A204.1 (cell line): ENCODE results near the gene SYNGR2.

Experiments
- FAIRE-seq: peaks from 2 replicates; lab custom pipeline; 2012; peaks lifted over from hg19 to GRCh38; lab: Jason Lieb, UNC

The SYNGR2 gene, protein sequence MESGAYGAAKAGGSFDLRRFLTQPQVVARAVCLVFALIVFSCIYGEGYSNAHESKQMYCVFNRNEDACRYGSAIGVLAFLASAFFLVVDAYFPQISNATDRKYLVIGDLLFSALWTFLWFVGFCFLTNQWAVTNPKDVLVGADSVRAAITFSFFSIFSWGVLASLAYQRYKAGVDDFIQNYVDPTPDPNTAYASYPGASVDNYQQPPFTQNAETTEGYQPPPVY

DNA sequence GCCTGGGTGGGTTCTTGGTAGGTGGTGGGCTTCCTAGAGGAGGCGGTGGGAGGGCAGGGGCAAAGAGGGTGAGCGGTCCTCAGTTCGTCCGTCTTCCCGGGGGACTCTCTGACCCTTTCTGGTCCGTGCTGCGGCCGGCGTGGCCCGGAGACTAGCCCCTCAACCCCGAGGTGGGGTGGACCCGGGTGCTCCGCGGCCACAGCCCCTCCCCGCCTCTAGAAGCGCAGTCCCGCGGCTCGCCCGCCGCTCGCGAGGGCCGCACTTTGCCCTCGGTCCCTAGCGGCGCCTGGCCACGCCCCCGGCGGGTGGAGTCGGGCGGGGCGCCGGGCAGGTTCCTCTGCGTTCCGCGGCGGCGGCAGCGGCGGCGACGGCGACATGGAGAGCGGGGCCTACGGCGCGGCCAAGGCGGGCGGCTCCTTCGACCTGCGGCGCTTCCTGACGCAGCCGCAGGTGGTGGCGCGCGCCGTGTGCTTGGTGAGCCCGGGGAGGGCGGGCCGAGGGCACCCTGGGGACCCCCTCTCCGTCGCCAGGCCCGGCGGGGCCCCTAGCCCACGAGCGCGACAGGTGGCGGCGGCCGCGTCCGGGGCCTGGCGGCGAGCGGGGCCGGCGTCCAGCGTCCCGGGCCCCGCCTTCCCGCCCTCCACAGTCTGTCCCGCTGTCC lies at the start of gene SYNGR2:
SYNGR2 (plus strand) TSS at position 340 of the 661 bp plus-strand sequence; CDS start at position 376, 36 bp downstream.
- FAIRE-seq: no peak

DNA sequence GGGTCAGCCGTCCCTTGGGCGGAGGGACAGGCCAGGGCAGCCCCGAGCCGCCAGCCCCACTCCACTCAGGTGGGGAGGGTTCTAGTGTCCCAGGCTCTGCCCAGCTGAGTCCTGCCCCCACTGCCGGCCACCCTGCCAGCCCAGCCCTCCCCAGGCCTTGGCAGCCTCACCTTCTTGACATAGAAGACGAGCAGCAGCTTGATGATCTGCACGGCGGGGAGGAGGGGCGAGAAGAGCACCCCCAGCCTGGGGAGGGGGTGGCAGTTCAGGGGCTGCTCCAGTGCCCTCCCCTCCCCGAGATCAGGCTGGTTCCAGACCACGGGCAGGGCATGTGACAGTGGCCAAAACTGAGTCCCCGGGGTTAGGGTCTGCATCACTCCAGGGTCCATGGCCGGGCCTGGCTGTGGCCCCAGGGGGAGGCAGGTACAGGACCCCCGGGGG lies 49.6 kb upstream of the SYNGR2 start:
- FAIRE-seq: no peak

DNA sequence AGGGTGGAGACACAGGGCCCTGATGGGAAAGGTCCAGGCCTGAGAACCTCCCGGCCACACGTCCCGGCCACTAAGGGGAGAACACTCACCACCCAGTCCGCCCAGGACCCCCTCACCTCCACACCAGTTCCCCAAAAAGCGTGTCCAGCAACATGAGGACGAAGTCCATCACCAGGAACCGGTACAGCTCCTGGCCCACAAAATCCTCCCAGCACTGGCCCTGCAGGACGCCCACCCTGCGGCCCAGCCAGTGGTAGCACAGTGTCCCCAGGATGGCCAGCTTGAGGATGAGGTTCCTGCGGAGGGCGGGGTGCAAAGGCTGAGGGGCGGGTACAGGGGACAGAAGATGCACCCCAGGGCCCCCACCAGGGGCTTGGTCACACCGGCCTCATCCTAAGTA lies 47.8 kb upstream of the SYNGR2 start:
- FAIRE-seq: no peak

DNA sequence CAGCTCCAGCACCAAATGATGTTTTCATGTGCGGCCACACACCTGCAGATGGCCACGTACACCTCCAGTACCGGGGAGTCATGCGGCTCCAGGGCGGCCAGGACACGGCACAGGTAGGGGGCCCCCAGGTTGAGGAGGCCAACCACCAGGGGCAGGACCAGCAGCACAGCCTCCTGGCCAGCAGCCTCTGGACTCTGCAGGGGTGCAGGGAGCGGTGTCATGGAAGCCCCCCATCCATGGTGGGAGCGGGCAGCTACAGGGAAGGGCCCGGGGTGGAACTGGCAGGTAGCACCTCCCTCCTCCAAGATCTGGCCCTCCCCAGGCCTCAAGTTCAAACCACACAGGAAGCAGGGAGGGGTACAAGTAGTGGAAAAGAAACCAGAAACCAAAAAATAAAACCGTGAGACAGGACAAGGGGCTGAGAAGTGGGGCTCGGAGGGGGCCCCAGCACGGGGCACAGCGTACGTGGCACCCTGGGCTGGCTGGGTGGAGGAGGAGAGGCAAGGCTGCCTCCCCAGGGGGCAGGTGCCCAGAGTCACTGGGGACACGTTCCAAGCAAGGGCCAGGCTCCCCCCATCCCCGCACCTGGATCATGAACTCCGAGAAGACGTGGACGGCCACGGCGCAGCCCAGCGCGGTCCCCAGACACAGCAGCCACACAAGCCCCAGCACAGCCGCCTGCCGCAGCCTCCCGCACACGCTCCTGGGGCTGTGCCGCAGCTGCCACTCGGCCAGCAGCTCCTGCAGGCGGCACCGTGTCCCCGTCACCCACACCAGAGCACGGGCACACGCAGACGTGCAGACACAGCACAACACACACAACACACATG lies 47.2 kb upstream of the SYNGR2 start:
- FAIRE-seq: no peak

DNA sequence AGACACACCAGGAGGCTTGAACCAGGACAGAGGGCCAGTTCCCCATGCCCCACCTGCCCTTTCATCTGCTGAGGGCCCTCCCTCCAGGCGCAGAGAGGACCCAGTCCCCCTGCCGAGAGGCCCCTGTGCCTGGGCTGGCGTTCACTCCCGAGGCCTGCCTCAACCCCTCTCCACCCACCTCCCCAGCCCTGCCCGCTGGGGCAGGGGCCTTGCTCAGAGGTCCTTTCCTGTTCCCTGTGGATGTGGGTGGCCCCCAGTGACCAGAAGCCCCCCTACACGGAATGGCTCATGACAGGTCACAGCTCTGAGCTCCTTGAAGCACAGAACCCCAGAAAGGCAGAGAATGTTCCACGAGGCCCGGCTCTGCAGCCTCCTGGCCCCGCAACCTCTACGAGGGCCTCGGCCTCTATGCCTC lies 46.6 kb upstream of the SYNGR2 start:
- FAIRE-seq: no peak

DNA sequence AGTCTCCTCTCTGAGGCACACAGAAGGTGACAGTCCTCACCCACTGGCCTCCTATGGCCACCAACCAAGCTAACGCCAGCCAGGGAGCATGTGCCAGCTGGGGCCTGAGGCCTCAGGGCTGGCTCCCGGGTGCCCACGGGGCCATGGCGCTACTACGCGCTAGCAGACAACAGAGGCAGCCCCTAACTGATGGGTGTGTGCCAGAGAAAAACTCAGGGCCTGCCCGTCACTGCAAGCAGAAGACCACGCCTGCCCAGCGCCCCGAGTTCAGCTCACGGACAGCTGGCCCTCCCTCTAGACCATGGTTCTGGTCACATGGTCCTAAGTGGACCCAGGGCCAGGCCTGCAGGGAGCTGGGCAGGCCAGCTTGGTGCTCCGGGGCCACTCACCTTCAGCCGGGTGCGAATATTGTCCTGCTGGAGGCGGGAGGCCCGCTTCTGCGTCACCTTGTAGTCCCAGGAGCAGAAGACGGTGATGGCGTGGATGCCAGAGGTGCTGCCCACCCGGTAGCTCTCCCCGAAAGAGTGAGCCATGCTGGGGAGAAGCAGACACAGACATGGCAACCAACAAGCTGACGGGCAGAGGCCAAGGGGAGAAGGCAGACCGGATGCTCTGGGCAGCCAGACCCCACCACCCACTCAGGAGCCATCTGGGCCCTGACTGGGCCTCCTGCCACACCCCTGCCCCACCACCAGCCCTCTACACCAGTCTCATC lies 46.0 kb upstream of the SYNGR2 start:
- FAIRE-seq: no peak

DNA sequence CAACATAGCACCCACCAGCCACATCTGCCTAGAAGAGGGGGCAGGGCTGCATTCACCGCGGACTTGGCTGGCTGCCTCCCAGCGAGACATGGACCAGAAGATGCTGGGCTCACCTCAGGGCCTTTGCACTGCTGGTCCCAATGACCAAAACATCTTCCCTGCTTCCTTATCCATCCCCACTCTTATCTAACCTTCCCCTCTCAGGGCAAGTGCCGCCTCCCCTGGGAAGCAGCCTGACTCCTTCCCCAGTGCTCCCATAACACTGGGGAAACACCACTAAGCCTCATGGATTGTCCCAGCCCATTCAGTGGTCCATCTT lies 45.5 kb upstream of the SYNGR2 start:
- no peak for FAIRE-seq

DNA sequence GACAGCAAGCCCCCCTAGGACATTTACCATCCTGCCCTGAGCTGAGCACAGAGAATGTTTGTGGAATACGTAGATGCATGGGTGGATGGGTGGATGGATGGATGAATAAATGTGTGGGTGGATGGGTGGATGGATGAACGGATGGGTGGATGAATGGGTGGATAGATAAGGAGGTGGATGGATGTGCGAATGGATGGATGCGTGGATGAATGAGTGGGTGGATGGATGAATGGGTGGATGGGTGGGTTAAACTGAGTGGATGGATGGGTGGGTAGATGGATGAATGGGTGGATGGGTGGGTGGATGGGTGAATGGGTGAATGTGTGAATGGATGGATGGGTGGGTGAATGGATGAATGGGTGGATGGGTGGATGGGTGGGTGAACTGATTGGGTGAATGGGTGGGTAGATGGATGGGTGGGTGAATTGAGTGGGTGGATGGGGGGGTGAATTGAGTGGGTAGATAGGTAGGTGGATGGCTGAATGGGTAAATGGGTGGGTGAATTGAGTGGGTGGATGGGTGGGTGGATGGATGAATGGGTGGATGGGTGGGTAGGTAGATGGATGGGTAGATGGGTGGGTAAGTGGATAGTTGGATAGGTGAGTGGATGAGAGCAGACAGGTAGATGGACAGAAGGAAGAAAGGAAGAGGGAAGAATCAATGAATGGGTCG lies 45.0 kb upstream of the SYNGR2 start:
- no peak for FAIRE-seq

DNA sequence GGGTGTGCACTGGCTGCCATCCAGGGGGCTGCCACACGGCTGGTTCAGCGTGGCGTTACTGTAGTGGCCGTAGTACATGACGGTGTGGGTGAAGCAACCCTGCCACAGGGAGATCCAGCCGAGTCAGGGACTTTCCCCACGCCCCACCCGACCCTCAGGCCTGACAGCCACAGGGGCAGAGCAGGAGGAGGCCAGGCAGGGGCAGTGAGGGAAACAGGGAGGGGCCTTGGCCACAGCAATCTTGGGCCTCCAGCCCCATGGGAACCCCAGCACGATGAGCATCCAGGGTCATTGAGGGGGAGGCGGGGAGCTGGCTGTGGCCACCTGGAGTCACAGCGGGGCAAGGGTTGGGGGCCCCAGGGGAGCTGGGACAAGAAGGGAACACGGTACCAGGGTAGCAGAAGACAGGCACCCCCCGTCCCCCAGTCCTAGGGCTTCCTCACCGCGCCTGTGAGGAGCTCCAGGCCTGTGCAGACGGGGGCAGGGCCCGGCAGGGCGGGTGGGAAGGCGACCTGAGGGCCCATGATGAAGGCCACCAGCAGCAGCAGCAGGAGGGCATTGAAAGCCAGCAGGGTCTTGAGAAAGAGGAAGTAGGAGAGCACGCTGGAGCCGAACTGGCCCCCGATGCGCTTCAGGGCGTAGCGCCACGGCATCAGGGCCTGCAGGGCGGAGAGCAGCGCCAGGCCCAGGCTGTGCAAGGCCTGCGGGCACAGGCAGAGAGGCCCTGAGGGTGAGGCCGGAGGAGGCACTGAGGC lies 44.1 kb upstream of the SYNGR2 start:
- FAIRE-seq: no peak

DNA sequence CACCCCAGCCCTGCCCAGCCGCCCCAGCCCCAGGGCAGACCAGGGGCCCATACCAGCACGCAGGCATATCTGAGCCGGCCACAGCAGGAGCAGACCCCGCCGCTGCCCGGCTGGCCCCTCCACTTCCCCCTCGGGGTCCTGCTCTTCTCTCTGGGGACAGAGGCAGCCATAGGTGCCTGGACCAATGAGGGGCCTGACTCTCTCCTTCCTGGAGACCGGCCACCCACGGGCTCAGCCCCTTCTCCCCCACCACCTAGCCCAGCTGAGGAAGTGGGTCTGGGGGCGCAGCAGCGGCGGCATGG lies 43.6 kb upstream of the SYNGR2 start:
- no peak for FAIRE-seq

DNA sequence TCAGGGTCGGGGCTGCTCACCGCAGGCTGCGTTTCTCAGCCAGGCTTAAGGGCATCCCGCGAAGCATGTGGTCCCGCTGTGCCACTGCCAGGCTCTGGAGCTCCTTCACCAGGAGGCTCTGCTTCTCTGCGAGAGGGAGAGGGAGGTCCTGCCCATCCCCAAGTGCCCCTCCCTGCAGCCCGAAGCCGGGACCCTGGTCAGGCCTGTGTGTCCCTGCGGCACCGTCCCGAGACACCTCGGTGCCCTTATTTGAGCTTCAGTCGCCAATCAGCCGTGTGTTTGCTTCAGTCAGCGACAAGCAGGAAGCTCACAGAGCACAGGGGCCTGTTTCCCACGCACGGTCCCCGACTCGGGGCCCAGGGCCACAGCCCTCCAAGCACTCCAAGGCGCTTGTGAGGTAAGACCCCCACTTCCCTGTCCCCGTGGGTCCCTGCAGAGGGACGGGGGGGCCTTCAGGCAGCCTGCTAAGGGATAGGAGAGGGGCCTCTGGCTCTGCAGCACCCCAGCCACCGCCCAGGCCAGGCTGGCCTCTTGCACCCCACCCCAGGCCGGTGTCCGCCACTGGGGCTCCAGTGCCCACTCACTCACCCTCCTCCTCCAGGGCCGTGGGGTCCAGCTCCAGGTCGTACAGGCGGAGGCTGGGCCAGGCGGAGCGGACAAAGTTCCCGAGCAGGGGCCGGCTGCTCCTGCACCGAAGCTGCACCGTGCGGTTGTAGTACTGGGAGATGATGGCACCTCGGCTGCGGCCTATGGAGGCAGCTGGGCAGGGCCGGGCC lies 43.1 kb upstream of the SYNGR2 start:
- FAIRE-seq: no peak

DNA sequence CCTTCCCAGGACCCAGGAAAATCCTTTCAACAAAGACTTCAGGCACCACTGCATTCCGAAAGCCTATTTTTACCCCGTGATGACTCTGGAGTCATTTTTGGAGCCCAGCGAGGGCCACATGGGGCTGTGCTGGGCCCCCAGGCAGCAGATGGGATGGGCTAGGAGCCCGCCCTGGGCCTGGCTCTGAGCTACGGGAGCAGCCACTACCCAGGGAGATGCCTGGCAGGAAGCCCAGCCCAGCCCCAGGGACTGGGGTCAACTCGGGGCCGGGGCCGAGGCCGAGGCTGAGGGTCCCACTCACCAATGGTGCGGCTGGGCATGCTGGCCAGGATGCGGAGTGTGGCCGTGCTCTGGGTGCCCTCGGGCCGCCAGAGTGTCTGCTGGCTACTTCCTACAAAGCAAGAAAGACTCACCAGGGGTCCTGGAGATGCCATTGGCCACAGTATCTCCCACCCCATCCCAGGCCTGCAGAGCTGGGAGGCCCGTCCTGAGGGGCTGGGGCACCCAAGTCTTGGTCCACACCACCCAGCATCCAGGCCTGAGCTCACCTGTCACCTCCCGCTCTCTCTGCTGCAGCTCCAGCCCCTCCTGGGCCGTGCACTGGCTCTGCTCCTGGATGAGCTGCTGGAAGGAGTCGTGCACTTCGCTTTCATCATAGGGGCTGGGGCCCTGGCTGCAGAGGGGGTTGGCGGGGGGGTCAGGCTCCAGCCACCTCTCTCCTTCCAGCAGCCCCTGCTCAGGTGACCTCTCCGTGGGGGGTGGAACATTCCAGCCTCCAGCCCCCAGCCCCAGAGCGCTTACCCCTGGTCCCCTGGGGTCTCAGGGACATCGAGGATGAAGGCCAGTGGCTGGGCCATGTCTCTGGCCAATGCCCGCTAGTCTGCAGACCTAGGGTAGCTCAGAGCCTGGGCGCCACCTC lies 42.1 kb upstream of the SYNGR2 start:
- FAIRE-seq: no peak

DNA sequence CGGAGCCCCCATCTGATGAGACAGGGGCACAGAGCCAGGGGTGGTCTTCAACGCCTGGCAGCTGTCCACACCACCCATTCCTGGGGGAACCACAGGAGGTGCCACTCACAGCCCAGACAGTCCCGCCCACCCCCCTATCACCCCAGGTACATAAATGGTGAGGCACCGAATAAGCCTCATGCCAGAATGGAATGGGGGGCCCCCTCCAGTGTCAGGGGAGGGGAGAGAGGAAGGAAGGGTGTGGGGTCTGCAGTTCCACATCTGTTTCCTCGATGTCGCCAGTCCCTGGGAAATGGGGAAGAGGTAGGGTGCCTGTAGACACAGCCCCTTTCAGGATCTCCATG lies 41.5 kb upstream of the SYNGR2 start:
- no peak for FAIRE-seq

DNA sequence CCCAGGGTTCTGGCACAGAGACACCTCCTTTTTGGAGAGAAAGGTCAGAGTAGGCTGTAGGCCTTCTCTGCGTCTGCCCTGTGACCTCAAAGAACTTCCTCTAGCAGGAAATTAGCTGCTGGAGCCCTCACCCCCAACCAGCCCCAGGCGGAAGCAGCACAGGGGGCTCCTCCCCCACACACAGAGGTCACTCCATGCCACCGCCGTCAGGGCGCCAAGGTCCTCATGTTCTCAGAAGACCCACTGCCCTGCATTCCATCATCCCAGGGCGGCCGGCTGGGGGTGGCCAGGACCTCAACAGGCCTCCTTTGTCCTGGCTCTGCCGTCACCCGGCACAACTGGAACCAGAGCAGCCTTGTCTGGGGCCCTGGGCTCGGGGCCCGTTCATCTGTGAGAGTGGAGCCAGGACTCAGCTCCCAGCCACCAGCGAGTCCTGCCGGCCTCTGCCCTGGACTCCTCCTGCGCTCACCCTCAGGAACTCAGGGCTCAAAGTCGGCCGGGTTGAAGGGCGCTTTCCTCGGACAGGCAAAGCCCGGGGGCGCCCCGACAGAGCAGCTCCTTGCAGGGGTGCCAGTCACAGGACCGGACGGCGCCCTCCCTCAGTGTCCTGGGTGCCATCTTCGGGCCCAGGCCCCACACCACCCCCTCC lies 41.0 kb upstream of the SYNGR2 start:
- no peak for FAIRE-seq

DNA sequence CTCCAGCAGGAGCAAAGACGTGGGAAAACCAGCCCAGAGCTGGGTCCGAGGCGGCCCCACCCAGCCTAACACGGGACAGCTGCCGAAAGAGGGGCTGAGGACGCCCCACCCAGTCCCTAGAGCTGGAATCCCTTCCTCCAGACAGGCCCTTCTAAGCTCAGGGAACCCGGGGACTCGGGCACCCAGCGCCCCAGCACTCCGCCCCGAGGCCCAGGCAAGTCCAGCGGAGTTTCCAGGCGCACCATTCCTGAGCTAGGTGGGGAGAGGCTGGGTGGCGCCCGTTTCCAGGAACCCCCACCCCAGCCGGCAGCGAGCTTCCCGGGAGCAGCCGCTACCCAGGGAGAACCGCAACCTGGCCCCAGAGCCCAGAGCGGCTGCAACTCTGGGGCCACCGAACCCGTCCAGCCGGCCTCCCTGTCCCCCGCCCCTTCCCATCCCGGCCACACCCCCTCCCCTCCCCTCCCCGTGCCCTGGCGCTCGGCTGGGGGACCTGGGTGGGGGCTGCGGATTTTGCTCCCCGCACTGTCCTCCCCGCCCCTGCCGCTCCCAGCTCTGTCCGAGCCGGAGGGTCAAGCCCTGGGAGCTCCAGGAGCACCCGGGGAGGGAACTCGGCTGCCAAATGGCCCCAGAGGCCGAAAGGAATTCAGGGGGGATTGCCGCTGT lies 40.4 kb upstream of the SYNGR2 start:
- no peak for FAIRE-seq

DNA sequence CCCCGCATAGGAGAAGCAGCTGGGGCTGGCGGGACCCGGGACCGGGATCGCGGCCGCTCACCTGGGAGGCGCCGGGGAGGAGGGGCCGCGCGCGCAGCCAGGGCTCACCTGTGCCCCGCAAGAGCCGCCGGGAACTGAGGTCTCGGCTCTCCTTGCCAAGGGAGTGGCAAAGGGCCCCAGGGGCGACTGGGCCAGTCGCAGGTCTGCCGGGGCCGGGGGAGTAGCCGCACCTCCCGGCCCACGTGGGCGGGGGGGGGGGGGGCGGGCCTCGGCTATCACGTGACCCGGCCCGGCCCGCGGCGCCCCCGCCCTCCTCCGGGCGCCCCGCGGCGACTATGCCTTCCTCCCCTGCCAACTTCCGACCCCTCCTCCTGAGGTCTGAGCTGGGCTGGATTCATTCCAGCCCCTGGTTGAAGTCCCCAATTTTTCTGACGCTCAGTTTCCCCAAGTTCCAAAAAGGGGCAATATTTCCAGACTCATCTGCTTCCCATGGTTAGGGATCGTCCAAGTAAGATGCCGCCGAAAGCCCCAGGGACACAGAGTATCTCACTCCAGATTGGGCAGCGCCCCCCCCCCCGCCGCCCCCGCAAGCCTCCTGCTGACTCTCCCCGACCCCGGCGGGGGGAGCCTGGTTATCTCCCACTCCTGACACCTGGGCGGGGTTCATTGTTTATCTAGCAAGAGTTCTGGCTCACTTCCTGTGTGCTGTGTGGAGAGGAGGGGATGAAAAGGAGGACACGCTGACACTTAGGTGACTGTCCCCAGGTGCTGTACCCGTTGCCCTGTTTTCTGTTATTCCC lies 39.6 kb upstream of the SYNGR2 start, which contains the start of gene TMC6:
TMC6 (minus strand) TSS at position 205 of the 800 bp plus-strand sequence. CDS start 1,923 bp downstream, outside the sequence.
- no peak for FAIRE-seq

DNA sequence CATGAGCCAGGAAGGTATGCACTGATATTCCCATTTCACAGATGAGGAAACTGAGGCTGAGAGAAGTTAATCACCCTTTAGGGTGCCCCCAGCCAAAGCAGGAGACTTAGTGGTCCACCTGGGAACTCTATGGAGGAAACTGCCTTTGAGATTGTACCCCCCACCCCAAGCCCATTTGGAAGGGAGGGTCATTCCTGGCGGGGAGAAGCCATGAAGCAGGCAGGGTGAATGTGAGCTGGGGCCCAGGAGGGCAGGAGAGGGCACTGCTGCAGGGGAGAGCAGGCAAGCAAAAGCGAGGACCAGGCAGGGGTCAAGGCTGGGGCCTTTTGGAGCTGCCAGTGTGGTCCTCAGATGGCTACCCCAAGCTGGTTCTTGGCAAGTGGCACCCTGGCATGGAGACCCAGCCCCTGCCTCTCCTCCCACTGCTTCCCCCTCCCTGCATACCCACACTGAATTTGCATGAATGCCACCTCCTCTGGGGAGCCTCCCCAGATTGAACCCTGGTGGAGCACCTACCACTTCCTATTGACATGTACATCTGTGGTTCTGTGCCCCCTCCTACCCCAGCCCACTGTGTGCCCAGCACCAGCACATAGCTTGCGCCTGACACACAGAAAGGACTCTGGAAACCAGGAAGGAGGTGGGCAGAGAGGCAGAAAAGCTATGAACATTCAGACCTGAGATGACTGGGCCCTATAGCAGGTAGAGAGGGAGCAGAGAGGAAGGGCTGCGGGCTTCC lies 38.9 kb upstream of the SYNGR2 start:
- FAIRE-seq: no peak
